Activated T-cell treated with anti-CD3 and anti-CD28 coated beads, Interleukin-2, amount 50 U/mL, for 24 hours (primary cell): ENCODE results near the gene MRPS18A.

Source experiments
- DNase-seq: peaks from one replicate; pipeline ENCODE4 v3.0.0-alpha.2; 2020
- H3K27ac Mint-ChIP-seq: 2 replicates; pipeline ENCODE4 v1.8.0; 2020; ENCODE audit warnings: mild to moderate bottlenecking, mixed read lengths
- H3K27me3 Mint-ChIP-seq: 2 replicates; pipeline ENCODE4 v1.8.0; 2020; ENCODE audit warnings: mixed read lengths
- H3K36me3 Mint-ChIP-seq: 2 replicates; pipeline ENCODE4 v1.8.0; 2020; ENCODE audit warnings: low read depth, mixed read lengths
- H3K4me1 Mint-ChIP-seq: 2 replicates; pipeline ENCODE4 v1.8.0; 2020; ENCODE audit warnings: low read depth, mixed read lengths
- H3K4me3 Mint-ChIP-seq: 2 replicates; pipeline ENCODE4 v1.8.0; 2020; ENCODE audit warnings: mild to moderate bottlenecking, moderate library complexity, mixed read lengths
- H3K9me3 Mint-ChIP-seq: 2 replicates; pipeline ENCODE4 v1.8.0; 2020; ENCODE audit warnings: mixed read lengths

The MRPS18A gene

DNA sequence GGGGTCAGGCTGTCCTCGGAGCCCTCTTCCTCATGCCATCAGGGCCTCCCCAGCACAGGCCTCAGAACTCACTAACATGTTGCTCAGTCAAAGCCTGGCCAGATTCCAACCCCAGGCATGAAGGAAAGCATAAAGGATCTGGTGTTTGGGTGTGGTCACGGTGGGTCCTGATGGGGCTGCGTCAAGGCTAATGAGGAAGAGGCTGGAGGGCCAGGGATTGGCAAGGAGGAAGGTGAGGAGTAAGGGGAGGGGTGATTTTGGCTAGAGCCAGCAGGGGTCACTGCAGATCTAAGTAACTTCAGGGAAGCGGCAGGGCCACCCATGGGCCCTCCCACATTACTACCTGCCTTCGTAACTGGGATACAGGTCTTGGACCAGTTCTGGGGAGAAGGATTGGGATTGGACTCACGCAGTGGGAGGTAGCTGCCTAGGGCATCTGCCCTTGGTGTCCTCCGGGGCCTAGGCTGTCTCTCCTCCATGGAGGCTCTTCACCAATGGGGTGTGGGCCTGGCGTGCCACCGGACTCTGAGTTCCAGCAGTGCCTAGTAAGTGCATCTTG, 36.2 kb upstream of the MRPS18A start:
- H3K9me3 Mint-ChIP-seq, result no peaks in the 10 kb centered on the region
- H3K4me1 Mint-ChIP-seq, result peaks cover 30% of the 10 kb centered on the region
- H3K36me3 Mint-ChIP-seq, result no peaks in the 10 kb centered on the region
- H3K27ac Mint-ChIP-seq, result no peak overlapping the region
- DNase-seq, result peak; percentile 79
- H3K27me3 Mint-ChIP-seq, result no peaks in the 10 kb centered on the region
- no peak overlapping the region for H3K4me3 Mint-ChIP-seq

DNA sequence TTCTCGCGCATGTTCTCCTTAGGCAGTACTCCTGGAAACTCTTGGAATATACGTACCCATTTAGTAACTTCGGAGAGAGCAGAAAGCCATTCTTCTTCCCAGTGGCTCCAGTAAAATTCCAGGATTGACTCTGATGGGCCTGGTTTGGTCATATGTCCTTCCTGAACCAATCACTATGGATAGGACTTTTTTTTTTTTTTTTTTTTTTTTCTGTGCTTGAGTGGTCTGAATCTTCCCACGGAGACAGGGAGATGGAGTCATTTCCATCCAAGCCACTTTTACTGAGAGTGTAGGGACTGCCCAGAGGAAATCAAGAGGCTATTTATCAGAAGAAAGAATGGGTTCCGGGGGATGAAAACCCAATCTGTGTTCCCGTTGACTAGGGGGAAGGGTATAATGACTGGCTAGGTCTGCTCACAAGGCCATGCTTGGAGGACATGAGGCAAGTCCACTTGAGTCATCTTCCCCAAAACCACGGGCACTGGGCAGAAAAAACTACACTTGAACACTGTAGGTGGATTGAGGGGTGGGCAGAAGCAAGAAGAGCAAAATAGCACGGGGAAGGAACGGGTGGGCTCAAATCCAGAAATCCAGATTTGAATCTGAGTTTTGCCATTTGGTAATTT, 35.4 kb upstream of the MRPS18A start:
- Mint-ChIP-seq H3K4me1 (peaks cover 30% of the 10 kb centered on the region), H3K27ac (no peak overlapping the region), H3K27me3 (no peaks in the 10 kb centered on the region), H3K36me3 (no peaks in the 10 kb centered on the region), H3K9me3 (no peaks in the 10 kb centered on the region), H3K4me3 (no peak overlapping the region)
- DNase-seq, result no peak

DNA sequence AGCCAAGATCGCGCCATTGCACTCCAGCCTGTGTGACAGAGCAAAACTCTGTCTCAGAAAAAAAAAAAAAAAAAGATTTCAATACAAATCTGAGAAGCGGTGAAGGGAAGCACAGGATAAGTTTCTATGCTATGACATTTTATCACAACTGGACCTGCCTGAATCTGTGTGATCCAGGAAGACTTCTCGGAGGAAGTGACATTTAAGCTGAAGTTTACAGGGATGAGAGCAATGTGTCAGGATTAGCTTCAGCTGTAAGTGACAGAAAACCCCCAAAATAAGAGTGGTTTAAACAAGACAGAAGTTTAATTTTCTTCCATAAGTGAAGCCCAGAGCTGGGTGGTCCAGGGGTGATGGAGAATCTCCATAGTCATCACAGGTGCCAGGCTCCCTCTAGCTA, 33.4 kb upstream of the MRPS18A start:
- H3K27me3 Mint-ChIP-seq, result no peaks in the 10 kb centered on the region
- H3K27ac Mint-ChIP-seq, result no peak overlapping the region
- no peak for DNase-seq
- no peak overlapping the region for H3K4me3 Mint-ChIP-seq
- peaks cover 24% of the 10 kb centered on the region for H3K4me1 Mint-ChIP-seq
- H3K36me3 Mint-ChIP-seq, result no peaks in the 10 kb centered on the region
- H3K9me3 Mint-ChIP-seq, result no peaks in the 10 kb centered on the region

DNA sequence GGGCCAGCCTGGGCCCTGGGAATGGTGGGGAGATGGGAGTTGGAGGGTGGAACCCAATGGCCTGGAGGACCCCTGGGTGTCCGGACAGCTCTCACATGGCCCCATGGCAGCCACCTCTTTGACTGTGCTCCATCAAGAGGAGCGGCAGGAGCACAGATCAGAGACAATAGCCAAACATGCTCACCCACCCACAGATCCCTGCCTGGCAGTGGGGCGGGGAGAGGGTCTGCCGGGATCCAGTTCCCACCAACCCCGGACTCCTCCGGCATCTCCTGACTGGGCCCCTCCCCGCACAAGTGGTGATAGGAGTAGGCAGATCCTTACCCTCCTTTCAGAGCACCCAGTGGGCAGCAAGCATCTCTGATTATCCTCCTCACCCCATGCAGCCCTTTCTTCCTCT, 31.9 kb upstream of the MRPS18A start:
- H3K27me3 Mint-ChIP-seq, result no peaks in the 10 kb centered on the region
- no peaks in the 10 kb centered on the region for H3K36me3 Mint-ChIP-seq
- peaks cover 10% of the 10 kb centered on the region for H3K4me1 Mint-ChIP-seq
- no peak for DNase-seq
- H3K27ac Mint-ChIP-seq, result no peak overlapping the region
- no peak overlapping the region for H3K4me3 Mint-ChIP-seq
- H3K9me3 Mint-ChIP-seq, result no peaks in the 10 kb centered on the region

DNA sequence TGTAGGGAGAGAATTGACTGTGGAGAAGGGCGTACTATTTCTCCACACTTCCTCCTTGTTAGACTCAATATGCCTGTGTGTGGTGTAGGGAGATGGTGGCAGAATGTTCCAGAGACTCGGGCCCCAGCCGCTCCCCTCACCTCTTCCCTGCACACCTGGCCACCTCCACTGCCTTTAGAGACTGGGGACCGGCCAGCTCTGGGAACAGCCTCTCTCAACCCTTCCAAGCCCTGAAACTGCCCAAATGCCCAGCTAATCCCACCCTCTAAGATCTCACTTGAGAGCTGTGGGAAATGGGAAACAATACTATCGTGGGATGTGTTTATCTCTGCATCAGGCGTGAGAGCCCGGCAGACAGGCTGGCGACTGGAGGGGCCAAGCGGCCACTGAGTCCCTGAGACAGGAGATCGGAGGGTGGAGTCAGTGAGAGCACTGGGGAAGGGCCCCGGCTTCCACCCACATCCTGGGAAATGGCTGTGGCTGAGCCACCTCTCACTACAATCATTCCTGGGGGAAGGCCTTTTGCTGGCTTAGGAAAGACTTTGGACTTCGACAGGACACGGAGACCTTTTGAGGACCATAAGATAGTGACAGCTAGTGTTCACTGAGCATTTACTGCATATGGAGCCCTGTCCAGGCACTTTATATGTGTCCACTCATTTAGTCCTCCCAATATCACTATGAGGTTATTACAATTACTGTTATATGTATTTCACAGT, 31.0 kb upstream of the MRPS18A start:
- no peak for DNase-seq
- H3K27me3 Mint-ChIP-seq, result peaks cover 4% of the 10 kb centered on the region
- H3K27ac Mint-ChIP-seq, result no peak overlapping the region
- H3K9me3 Mint-ChIP-seq, result no peaks in the 10 kb centered on the region
- no peak overlapping the region for H3K4me3 Mint-ChIP-seq
- H3K36me3 Mint-ChIP-seq, result no peaks in the 10 kb centered on the region
- peaks cover under 1% of the 10 kb centered on the region for H3K4me1 Mint-ChIP-seq

DNA sequence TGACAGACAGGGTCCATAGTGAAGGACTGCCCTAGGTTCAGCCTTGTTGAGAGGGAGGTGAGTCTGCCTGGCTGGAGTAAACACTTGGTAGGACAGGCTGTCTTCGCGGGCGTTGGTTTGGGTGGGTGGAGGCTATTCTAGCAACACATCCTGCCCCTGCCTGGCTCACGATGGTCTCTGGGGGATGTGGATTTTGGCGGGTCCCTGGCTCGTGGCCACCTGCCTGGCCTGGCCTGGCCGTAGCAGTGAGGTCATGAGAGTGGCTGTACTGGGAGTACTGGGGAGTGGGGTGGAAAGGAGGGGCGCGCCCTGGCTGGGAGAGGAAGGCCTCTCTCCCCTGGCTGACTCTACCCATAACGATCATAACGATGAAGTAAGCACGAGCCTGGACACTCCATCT, 30.2 kb upstream of the MRPS18A start:
- Mint-ChIP-seq H3K27ac (no peak overlapping the region), H3K9me3 (no peaks in the 10 kb centered on the region), H3K4me1 (no peaks in the 10 kb centered on the region), H3K4me3 (no peak overlapping the region), H3K36me3 (no peaks in the 10 kb centered on the region), H3K27me3 (peaks cover 4% of the 10 kb centered on the region)
- DNase-seq, result no peak

DNA sequence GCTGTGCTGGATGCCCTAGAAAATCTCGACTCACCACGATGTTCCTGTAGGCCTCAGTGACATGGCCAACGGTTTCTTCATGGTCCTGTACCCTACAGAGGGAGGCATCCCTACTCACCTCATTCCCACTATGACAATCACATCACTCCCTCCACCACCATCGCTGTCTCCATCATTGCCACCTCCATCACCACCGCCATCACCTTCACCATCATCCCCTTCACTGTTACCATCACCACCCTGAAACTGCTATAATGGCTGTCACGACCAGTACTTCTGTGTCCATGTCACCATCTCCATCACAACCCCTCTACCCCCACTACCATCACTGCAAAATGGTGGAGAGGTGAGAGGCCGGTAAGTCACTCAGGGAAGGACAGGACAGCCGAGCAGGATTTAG, 29.8 kb upstream of the MRPS18A start:
- H3K27me3 Mint-ChIP-seq, result peaks cover 7% of the 10 kb centered on the region
- H3K27ac Mint-ChIP-seq, result no peak overlapping the region
- H3K36me3 Mint-ChIP-seq, result no peaks in the 10 kb centered on the region
- H3K4me3 Mint-ChIP-seq, result no peak overlapping the region
- H3K9me3 Mint-ChIP-seq, result no peaks in the 10 kb centered on the region
- DNase-seq, result no peak
- no peaks in the 10 kb centered on the region for H3K4me1 Mint-ChIP-seq

DNA sequence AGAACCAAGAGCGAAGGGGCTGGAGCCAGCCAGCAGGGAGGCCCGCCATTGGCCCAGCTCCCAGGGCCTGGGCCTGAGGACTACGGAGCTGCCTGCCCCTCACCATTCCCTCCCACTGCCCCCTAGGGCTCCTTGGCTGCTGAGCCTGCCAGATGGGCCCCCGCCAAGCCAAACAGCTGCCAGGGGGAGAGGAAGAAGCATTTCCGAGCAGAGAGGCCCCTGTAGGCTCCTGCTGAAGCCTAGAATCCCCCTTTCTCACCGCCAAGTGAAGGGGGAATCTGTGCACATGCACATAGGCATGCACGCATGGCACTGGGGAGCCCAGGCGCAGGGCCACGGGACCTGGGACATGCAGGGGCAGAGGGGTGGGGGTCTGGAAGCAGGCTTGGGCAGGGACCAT, 28.5 kb upstream of the MRPS18A start:
- Mint-ChIP-seq H3K4me3 (no peak overlapping the region), H3K27ac (no peak overlapping the region), H3K36me3 (no peaks in the 10 kb centered on the region), H3K4me1 (no peaks in the 10 kb centered on the region), H3K9me3 (no peaks in the 10 kb centered on the region), H3K27me3 (peaks cover 8% of the 10 kb centered on the region)
- DNase-seq, result no peak

DNA sequence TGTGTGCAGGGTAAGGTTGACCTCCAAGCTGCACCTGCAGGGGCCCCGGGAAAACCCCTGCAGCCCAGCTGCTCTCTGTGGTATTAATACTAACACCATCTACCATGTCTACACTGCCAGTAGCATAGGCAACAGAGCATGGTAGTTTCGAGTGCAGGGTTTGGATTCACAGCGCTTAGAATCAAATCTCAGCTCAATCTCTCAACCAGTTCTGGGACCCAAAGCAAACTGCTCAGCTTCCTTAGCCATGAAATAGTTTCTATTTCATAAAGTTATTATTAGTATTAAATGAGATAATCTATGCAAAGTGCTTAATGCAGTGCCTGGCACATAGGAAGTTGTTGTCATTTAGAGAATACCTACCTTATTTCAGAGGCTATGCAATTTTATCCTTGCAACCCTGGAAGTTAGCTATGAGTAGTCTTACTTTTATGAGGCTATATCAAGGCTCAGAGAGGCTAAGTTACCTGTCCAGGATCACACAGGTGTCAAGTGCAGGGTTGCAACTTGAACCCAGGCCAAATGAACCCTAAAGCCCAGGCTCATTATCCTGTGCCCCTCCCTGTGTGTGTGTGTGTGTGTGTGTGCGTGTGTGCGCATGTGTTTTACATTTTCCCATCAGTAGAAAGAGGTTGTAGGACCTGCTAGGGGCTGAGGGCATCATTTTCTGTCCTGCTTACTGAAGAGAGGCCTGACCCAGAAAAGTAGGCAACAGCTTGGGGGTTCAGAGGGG, 27.6 kb upstream of the MRPS18A start:
- H3K27ac Mint-ChIP-seq, result no peak overlapping the region

DNA sequence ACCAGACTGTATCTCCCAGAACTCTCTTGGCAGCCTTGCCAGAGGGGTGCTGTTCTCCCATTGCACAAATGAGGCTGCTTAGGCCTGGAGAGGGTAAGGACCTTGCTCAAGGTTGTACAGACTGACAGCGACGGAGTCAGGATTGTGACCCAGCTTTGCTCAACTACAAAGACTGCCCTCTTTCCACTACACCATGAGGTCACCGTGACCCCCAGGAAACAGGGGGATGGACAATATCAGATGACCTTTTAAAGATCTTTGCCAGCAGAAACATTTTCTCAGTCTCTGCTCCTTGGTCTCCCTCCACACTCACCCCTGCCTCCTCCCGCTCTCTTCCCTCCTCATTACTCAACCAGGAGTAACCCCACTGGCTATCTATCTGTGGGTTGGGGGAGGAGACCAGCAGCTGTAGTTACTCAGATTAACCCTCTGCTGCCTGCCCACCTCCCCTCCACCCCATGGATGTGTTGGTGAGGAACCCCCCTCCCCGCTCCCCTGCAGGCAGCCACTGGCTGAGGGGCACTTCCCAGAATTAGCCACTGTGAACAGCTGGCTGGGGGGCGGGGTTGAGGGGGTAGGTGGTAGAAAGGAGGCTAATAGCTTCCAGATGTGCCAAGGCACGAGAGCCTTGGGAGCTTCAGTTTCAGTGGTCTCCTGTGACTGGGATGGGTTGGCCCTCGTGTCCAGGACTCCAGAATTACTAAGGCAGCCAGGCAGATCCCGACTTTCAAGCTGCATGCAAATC, 26.9 kb upstream of the MRPS18A start:
- peaks cover 5% of the 10 kb centered on the region for H3K4me1 Mint-ChIP-seq
- H3K9me3 Mint-ChIP-seq, result no peaks in the 10 kb centered on the region
- no peak for DNase-seq
- no peak overlapping the region for H3K4me3 Mint-ChIP-seq
- no peak overlapping the region for H3K27ac Mint-ChIP-seq
- no peaks in the 10 kb centered on the region for H3K36me3 Mint-ChIP-seq
- H3K27me3 Mint-ChIP-seq, result peaks cover 8% of the 10 kb centered on the region

More for the DNA sequence above, 27.6 kb upstream of the MRPS18A start:
- Mint-ChIP-seq H3K4me1 (no peaks in the 10 kb centered on the region), H3K9me3 (no peaks in the 10 kb centered on the region), H3K4me3 (no peak overlapping the region), H3K36me3 (no peaks in the 10 kb centered on the region), H3K27me3 (peaks cover 8% of the 10 kb centered on the region)
- no peak for DNase-seq

DNA sequence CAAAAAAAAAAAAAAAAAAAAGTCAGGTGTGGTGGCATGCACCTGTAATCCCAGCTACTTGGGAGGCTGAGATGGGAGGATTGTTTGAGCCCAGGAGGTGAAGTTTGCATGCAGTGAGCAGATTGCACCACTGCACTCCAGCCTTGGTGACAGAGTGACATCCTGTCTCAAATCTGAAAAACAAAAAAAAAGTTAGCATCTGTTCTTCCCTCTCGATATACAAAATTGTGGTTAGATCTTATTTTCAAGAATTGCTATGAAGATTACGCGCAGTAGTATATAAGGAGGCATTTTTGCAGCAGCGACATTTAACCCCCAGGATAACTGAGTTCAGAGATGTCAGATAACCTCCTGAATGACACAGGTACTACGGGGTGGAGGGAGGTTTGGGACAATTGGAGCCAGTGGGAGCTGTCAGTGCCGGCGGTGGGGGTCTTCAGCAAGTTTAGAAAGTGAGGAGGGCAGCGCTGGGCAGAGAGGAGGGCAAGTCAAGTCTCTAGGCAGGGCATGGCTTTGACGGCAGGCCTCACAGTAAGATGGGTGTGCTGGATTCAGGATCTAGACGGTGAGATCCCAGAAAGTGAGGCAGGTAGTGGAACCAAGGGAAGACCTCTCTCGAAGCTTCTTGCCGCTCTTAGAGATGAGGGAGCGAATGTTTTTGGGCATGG, 26.2 kb upstream of the MRPS18A start:
- H3K4me3 Mint-ChIP-seq, result no peak overlapping the region
- peaks cover 11% of the 10 kb centered on the region for H3K4me1 Mint-ChIP-seq
- DNase-seq, result no peak

DNA sequence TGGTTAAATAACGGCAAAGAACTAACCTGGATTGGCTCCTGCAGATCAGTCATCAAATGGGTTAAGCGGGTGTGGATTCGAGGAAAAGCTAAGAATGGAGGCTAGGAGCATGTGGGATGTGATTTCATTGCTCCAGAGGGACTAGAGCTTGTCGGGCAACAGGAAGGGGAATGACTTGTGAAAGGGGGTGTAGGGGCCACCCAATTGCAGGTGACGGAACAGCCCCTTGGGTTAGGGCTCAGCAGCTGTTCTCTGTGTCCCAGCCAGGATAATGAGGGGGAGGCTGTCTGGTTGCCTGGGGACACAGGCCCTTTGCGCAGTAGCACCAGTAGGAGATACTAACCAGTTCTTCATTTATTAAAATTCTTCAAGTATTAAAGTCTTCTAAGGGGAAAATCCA, 25.0 kb upstream of the MRPS18A start:
- H3K9me3 Mint-ChIP-seq, result no peaks in the 10 kb centered on the region
- H3K36me3 Mint-ChIP-seq, result no peaks in the 10 kb centered on the region
- H3K4me1 Mint-ChIP-seq, result peaks cover 11% of the 10 kb centered on the region
- no peak overlapping the region for H3K27ac Mint-ChIP-seq
- no peak overlapping the region for H3K4me3 Mint-ChIP-seq
- DNase-seq, result no peak
- peaks cover 8% of the 10 kb centered on the region for H3K27me3 Mint-ChIP-seq

More for the DNA sequence above, 26.2 kb upstream of the MRPS18A start:
- no peak overlapping the region for H3K27ac Mint-ChIP-seq
- H3K27me3 Mint-ChIP-seq, result peaks cover 8% of the 10 kb centered on the region
- no peaks in the 10 kb centered on the region for H3K9me3 Mint-ChIP-seq
- no peaks in the 10 kb centered on the region for H3K36me3 Mint-ChIP-seq

DNA sequence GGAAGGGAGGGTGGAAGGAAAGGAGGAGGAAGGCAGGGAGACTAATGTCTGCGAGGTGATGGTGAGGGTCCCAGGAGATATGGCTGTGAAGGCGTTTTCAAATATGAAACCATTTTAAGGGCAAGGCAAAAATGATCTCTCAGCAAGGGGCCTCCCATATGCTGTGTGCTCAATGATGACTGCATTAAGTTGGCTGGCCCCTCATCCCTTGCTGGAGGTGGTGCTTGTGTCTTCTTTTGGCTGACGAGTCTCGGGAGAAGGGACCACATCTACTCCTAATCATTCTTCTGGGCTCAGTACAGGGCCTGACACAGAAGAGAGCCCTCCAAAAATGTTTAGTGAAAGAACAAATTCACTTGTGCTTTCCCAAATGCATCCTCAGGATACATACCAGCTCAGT, 23.0 kb upstream of the MRPS18A start:
- Mint-ChIP-seq H3K36me3 (no peaks in the 10 kb centered on the region), H3K9me3 (no peaks in the 10 kb centered on the region), H3K4me1 (peaks cover 17% of the 10 kb centered on the region), H3K27me3 (peaks cover 22% of the 10 kb centered on the region), H3K4me3 (no peak overlapping the region), H3K27ac (no peak overlapping the region)
- no peak for DNase-seq
